ENCODE data around the gene LRRC8C.

DNA sequence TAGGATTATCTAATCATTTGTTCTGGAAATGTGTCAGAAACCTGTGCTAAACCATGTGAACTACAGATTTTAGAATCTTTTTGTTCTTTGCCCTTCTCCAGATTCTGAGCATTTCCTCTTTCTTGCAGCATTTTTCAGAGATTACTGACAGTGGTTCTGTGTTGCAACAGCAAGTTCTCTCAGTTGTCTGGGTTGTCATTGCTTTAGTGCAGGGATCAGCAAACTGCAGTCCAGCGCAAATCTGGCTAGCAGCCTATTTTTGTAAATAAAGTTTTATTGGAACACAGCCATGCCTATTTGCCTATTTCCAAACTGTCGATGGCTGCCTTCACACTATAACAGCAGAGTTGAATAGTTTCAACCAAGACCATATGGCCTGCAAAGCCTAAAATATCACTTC is 121.6 kb downstream of the LRRC8C start:
- TF ChIP-seq, protein P1, sequence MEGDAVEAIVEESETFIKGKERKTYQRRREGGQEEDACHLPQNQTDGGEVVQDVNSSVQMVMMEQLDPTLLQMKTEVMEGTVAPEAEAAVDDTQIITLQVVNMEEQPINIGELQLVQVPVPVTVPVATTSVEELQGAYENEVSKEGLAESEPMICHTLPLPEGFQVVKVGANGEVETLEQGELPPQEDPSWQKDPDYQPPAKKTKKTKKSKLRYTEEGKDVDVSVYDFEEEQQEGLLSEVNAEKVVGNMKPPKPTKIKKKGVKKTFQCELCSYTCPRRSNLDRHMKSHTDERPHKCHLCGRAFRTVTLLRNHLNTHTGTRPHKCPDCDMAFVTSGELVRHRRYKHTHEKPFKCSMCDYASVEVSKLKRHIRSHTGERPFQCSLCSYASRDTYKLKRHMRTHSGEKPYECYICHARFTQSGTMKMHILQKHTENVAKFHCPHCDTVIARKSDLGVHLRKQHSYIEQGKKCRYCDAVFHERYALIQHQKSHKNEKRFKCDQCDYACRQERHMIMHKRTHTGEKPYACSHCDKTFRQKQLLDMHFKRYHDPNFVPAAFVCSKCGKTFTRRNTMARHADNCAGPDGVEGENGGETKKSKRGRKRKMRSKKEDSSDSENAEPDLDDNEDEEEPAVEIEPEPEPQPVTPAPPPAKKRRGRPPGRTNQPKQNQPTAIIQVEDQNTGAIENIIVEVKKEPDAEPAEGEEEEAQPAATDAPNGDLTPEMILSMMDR (IDR thresholded peaks at IDR 0.05; ENCODE audit: low read depth, low read length, missing input control): no peak
- TF ChIP-seq YY1 (IDR thresholded peaks at IDR 0.05): no peak
- no peak for TF ChIP-seq RAD21 (IDR thresholded peaks at IDR 0.05)
- no peak for TF ChIP-seq EGR1 (IDR thresholded peaks at IDR 0.05; ENCODE audit: low read depth in 2 of 2)
- TF ChIP-seq, protein P2, sequence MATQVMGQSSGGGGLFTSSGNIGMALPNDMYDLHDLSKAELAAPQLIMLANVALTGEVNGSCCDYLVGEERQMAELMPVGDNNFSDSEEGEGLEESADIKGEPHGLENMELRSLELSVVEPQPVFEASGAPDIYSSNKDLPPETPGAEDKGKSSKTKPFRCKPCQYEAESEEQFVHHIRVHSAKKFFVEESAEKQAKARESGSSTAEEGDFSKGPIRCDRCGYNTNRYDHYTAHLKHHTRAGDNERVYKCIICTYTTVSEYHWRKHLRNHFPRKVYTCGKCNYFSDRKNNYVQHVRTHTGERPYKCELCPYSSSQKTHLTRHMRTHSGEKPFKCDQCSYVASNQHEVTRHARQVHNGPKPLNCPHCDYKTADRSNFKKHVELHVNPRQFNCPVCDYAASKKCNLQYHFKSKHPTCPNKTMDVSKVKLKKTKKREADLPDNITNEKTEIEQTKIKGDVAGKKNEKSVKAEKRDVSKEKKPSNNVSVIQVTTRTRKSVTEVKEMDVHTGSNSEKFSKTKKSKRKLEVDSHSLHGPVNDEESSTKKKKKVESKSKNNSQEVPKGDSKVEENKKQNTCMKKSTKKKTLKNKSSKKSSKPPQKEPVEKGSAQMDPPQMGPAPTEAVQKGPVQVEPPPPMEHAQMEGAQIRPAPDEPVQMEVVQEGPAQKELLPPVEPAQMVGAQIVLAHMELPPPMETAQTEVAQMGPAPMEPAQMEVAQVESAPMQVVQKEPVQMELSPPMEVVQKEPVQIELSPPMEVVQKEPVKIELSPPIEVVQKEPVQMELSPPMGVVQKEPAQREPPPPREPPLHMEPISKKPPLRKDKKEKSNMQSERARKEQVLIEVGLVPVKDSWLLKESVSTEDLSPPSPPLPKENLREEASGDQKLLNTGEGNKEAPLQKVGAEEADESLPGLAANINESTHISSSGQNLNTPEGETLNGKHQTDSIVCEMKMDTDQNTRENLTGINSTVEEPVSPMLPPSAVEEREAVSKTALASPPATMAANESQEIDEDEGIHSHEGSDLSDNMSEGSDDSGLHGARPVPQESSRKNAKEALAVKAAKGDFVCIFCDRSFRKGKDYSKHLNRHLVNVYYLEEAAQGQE (IDR thresholded peaks at IDR 0.05): no peak
- TF ChIP-seq HNF4A (conservative IDR thresholded peaks at IDR 0.05): peak in 1 of 2 donors; percentile 27

Measured in liver (tissue), 3 donors.